ENCODE data around the gene PLD3. TPM values are rescaled to one million over a fixed set of nuclear protein-coding genes. Genes with fewer than 3 reads are reported as not detected.

Gene PLD3
- total and polyA plus RNA-seq, 9 donors, result 120 to 301 (median 209) TPM

DNA sequence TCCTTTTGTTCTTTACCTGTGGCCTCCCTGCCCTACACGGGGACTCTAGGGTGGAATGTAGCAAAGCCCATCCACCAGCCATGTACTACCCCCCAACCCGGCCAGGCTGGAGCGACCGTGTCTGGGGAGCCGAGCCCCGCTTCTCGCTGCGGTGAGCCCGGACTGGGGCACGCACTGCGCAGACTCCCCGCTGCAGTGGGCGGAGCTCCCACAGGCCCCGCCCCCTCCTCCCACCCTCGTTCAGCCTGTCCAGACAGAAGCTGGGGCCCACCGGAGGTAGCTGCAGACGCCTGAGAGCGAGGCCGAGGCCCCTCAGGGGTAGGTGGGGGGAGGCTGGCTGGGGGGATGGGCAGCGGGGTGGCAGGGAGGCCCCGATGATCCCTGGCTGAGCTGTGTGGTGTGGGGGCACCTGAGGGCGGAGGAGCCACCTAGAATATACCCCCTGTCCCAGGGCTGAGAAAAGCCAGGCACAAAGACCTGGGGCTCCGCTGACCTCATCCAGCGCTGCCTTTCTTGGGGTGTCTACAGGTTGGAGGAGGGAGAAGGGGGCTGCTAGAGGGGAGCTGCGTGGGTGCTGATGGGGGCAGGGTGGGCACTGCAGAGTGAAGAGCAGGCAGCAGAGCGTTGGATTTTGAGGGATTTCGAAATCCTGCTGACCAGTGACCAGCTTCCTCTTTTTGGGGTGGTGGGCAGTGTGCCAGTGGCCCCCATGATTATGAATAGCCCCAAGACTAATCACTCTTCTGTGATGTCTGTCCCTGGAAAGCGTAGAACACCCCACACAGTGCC, 17.3 kb downstream of the PLD3 start:
- Histone ChIP-seq H3K27me3 (no peaks in the 10 kb centered on the region), H3K9me3 (no peaks in the 10 kb centered on the region), H3K36me3 (no peaks in the 10 kb centered on the region), H3K4me3 (peak overlapping the region; percentile 29), H3K27ac (peak overlapping the region; percentile 21 to 48), H3K4me1 (ENCODE audit: insufficient read depth) (peaks cover 7% of the 10 kb centered on the region)
- WGBS, 3 donors, result 8 to 13% (median 11%) methylated on average over 23 to 28 of the region's 28 CpGs
- peak; percentile 85 to 93 (median 89) for DNase-seq
- intact Hi-C loops (cut with DNase I), result no loop called here
- TF ChIP-seq EP300 (IDR thresholded peaks at IDR 0.05), result no peak
- TF ChIP-seq POLR2A (IDR thresholded peaks at IDR 0.05), result no peak
- TF ChIP-seq, protein P1, sequence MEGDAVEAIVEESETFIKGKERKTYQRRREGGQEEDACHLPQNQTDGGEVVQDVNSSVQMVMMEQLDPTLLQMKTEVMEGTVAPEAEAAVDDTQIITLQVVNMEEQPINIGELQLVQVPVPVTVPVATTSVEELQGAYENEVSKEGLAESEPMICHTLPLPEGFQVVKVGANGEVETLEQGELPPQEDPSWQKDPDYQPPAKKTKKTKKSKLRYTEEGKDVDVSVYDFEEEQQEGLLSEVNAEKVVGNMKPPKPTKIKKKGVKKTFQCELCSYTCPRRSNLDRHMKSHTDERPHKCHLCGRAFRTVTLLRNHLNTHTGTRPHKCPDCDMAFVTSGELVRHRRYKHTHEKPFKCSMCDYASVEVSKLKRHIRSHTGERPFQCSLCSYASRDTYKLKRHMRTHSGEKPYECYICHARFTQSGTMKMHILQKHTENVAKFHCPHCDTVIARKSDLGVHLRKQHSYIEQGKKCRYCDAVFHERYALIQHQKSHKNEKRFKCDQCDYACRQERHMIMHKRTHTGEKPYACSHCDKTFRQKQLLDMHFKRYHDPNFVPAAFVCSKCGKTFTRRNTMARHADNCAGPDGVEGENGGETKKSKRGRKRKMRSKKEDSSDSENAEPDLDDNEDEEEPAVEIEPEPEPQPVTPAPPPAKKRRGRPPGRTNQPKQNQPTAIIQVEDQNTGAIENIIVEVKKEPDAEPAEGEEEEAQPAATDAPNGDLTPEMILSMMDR (IDR thresholded peaks at IDR 0.05), result no peak

DNA sequence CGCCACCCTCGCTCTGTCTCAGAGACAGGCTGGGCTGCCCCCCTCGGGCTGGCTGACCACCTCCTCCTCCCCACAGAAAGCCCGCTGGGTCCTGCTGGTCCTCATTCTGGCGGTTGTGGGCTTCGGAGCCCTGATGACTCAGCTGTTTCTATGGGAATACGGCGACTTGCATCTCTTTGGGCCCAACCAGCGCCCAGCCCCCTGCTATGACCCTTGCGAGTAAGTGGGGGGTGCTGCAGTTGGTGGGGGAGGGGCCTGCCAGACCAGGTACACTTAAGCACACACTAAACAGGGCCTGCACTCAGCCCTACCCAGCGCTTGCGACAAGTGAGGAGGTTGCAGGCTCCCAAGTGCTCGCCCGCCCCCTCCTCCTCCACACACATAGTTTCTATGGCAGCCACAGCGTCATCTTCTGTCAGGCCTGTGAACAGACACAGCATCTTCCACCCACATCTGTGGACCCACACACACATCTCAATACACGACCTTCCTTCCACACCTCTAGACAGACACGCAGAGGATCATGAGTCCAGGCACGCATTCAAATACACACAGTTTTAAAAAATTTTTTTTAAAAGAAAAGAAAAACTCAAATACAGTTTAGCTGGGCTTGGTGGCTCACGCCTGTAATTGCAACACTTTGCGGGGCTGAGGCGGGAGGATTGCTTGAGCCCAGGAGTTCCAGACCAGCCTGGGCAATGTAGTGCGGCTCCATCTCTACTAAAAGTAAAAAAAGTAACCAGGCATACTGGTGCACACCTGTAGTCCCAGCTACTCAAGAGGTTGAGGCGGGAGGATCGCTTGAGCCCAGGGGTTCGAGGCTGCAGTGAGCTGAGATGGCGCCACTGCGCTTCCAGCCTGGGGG, 18.4 kb downstream of the PLD3 start:
- H3K27ac ChIP-seq, result no peak overlapping the region
- intact Hi-C loops (cut with DNase I), result no loop called here
- WGBS, 3 donors, result 72 to 75% (median 75%) methylated on average over 26 to 27 of the region's 27 CpGs

DNA sequence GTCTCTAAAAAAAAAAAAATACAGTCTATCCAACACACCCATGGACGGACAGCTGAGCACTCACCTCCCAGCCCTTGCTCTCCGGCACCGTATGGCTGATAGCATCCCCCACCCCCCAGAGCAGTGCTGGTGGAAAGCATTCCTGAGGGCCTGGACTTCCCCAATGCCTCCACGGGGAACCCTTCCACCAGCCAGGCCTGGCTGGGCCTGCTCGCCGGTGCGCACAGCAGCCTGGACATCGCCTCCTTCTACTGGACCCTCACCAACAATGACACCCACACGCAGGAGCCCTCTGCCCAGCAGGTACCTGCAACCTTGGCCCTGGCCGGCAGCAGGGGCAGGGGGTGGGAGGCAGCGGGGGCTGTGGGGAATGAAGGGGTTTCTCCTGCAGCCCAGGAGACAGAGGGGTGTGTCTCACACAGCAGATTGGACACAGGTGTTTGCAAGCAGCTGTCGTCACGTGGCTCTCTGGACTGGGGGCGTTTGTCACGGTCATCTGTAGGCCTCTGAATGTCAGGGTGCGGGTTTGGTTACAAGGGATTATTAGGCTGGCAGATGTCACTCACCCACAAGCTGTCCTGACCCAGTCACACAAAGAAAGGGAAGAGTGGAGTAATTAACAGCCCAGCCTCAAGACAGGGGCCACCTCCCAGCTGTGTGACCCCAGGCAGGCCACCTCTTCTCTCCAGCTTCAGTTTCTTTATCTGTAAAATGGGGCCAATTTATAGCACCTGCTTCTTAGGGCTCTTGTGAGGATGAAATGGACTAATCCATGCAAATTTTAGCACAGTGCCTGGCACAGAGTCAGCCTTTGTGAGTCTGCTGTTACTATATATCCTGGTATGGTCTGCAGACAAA, 19.3 kb downstream of the PLD3 start:
- H3K27ac ChIP-seq, result no peak overlapping the region
- WGBS, 3 donors, result 70 to 77% (median 70%) methylated on average over 16 of the region's 16 CpGs

More for the DNA sequence above, 18.4 kb downstream of the PLD3 start:
- H3K4me1 ChIP-seq (ENCODE audit: insufficient read depth), result peaks cover 7% of the 10 kb centered on the region
- DNase-seq, result no peak
- H3K4me3 ChIP-seq, result no peak overlapping the region
- no peaks in the 10 kb centered on the region for H3K9me3 ChIP-seq
- no peak for TF ChIP-seq EP300 (IDR thresholded peaks at IDR 0.05)
- TF ChIP-seq POLR2A (IDR thresholded peaks at IDR 0.05), result no peak
- TF ChIP-seq, protein P1 (IDR thresholded peaks at IDR 0.05), result no peak
- H3K27me3 ChIP-seq, result no peaks in the 10 kb centered on the region
- H3K36me3 ChIP-seq, result no peaks in the 10 kb centered on the region

More for the DNA sequence above, 19.3 kb downstream of the PLD3 start:
- intact Hi-C loops (cut with DNase I), result no loop called here
- no peak overlapping the region for H3K4me3 ChIP-seq
- H3K36me3 ChIP-seq, result no peaks in the 10 kb centered on the region
- TF ChIP-seq EP300 (IDR thresholded peaks at IDR 0.05) (no peak), POLR2A (IDR thresholded peaks at IDR 0.05) (no peak)
- TF ChIP-seq, protein P1 (IDR thresholded peaks at IDR 0.05), result no peak
- DNase-seq, result no peak
- no peaks in the 10 kb centered on the region for H3K27me3 ChIP-seq
- no peaks in the 10 kb centered on the region for H3K9me3 ChIP-seq
- peaks cover 7% of the 10 kb centered on the region for H3K4me1 ChIP-seq (ENCODE audit: insufficient read depth)
